WTC11 (cell line): Measurements from ENCODE around the gene PLP2. TPM values are rescaled to one million over a fixed set of nuclear protein-coding genes. Genes with fewer than 3 reads are reported as not detected.

Source experiments
- ATAC-seq: fragments of 200-7000 bp; cut with Tn5 transposase; 2 replicates; pipeline ENCODE4 v1.10.0; 2021; ENCODE audit warnings: mild to moderate bottlenecking, moderate library complexity
- CTCF ChIA-PET: fragments of 300-600 bp; sonication (Branson Sonifier 250); formaldehyde crosslinking; loops from one replicate; lab custom pipeline; 2021; ENCODE audit warnings: antibody characterized with exemption; lab: Charles Lee
- POLR2A ChIA-PET: fragments of 350-600 bp; sonication (Branson Sonifier 250); formaldehyde crosslinking; loops from one replicate; lab custom pipeline; 2021; ENCODE audit warnings: antibody characterized with exemption; lab: Charles Lee
- DNase-seq: peaks from one replicate; pipeline ENCODE4 v3.0.0; 2021; ENCODE audit warnings: low spot score
- H3K27ac Mint-ChIP-seq: 2 replicates; pipeline ENCODE4 v1.8.0; 2021; ENCODE audit warnings: mixed read lengths
- H3K27me3 Mint-ChIP-seq: 2 replicates; pipeline ENCODE4 v1.8.0; 2021; ENCODE audit warnings: low read depth, mild to moderate bottlenecking, moderate library complexity, mixed read lengths
- H3K36me3 Mint-ChIP-seq: 2 replicates; pipeline ENCODE4 v1.8.0; 2021; ENCODE audit warnings: mixed read lengths
- H3K4me1 Mint-ChIP-seq: 2 replicates; pipeline ENCODE4 v1.8.0; 2022; ENCODE audit warnings: mixed read lengths
- H3K4me3 Mint-ChIP-seq: 2 replicates; pipeline ENCODE4 v1.8.0; 2021; ENCODE audit warnings: mild to moderate bottlenecking, moderate library complexity, mixed read lengths
- H3K9me3 Mint-ChIP-seq: 2 replicates; pipeline ENCODE4 v1.8.0; 2021; ENCODE audit warnings: mixed read lengths
- ELF4 ChIP-seq: sonication (generic); formaldehyde crosslinking; IDR thresholded peaks from 2 replicates; pipeline ENCODE4 v1.8.1; 2022; ENCODE audit warnings: low read depth, mild to moderate bottlenecking, moderate library complexity, missing genetic modification reagents
- FOXP1 ChIP-seq: sonication (generic); formaldehyde crosslinking; IDR thresholded peaks from 2 replicates; pipeline ENCODE4 v1.8.0; 2022; ENCODE audit warnings: missing genetic modification reagents, mild to moderate bottlenecking, moderate library complexity, borderline replicate concordance
- GABPB1 ChIP-seq: sonication (generic); formaldehyde crosslinking; IDR thresholded peaks from 2 replicates; pipeline ENCODE4 v1.8.1; 2023; ENCODE audit warnings: mild to moderate bottlenecking, missing genetic modification reagents
- GRHL2 ChIP-seq: fragments of 250-450 bp; sonication (Bioruptor Pico); IDR thresholded peaks from 2 replicates; pipeline ENCODE4 v1.8.0; 2022; ENCODE audit warnings: mild to moderate bottlenecking, moderate library complexity; ENCODE audit not compliant: insufficient replicate concordance, severe bottlenecking
- JAZF1 ChIP-seq: fragments of 250-450 bp; sonication (Bioruptor Pico); IDR thresholded peaks from 2 replicates; pipeline ENCODE4 v1.9.0; 2021; ENCODE audit warnings: moderate library complexity, mild to moderate bottlenecking, inconsistent platforms
- JUN ChIP-seq: sonication (generic); formaldehyde crosslinking; IDR thresholded peaks from 2 replicates; pipeline ENCODE4 v1.8.0; 2023; ENCODE audit warnings: mild to moderate bottlenecking, missing genetic modification reagents
- NR3C1 ChIP-seq: sonication (generic); formaldehyde crosslinking; conservative IDR thresholded peaks from 2 replicates; pipeline ENCODE4 v1.8.1; 2023; ENCODE audit warnings: low read depth, mild to moderate bottlenecking, missing genetic modification reagents
- SOX15 ChIP-seq: fragments of 250-450 bp; sonication (Bioruptor Pico); IDR thresholded peaks from 2 replicates; pipeline ENCODE4 v1.9.0; 2021; ENCODE audit warnings: mild to moderate bottlenecking
- TCF7 ChIP-seq: sonication (generic); formaldehyde crosslinking; IDR thresholded peaks from 2 replicates; pipeline ENCODE4 v1.8.0; 2022; ENCODE audit warnings: mild to moderate bottlenecking, low read depth, missing genetic modification reagents, moderate library complexity
- ZBTB21 ChIP-seq: sonication (generic); formaldehyde crosslinking; IDR thresholded peaks from 2 replicates; pipeline ENCODE4 v1.8.1; 2023; ENCODE audit warnings: mild to moderate bottlenecking, missing genetic modification reagents, borderline replicate concordance
- ZNF121 ChIP-seq: sonication (generic); formaldehyde crosslinking; IDR thresholded peaks from 2 replicates; pipeline ENCODE4 v1.8.0; 2023; ENCODE audit warnings: missing genetic modification reagents
- total RNA-seq: library from RNA; stranded (reverse); gene quantifications from 3 replicates; pipeline ENCODE4 v1.2.3, GENCODE V29; 2021
- TF ChIP-seq, protein P1 (sequence below): fragments of 250-450 bp; sonication (Bioruptor Pico); IDR thresholded peaks from 2 replicates; pipeline ENCODE4 v1.9.0; 2021; ENCODE audit warnings: mild to moderate bottlenecking
- TF ChIP-seq, protein P2 (sequence below): sonication (generic); formaldehyde crosslinking; IDR thresholded peaks from 2 replicates; pipeline ENCODE4 v1.8.1; 2023; ENCODE audit warnings: mild to moderate bottlenecking, missing genetic modification reagents, borderline replicate concordance
- TF ChIP-seq, protein P3 (sequence below): sonication (generic); formaldehyde crosslinking; IDR thresholded peaks from 2 replicates; pipeline ENCODE4 v1.8.1; 2023; ENCODE audit warnings: mild to moderate bottlenecking, missing genetic modification reagents
- TF ChIP-seq, protein P4 (sequence below): sonication (generic); formaldehyde crosslinking; IDR thresholded peaks from 2 replicates; pipeline ENCODE4 v1.8.1; 2022; ENCODE audit warnings: mild to moderate bottlenecking, missing genetic modification reagents, moderate library complexity, borderline replicate concordance
- TF ChIP-seq, protein P5 (sequence below): sonication (generic); formaldehyde crosslinking; IDR thresholded peaks from 2 replicates; pipeline ENCODE4 v1.8.0; 2022; ENCODE audit warnings: mild to moderate bottlenecking, missing genetic modification reagents

PLP2 gene
- total RNA-seq, 1 experiment from 2014 or later = 12.4 TPM

DNA sequence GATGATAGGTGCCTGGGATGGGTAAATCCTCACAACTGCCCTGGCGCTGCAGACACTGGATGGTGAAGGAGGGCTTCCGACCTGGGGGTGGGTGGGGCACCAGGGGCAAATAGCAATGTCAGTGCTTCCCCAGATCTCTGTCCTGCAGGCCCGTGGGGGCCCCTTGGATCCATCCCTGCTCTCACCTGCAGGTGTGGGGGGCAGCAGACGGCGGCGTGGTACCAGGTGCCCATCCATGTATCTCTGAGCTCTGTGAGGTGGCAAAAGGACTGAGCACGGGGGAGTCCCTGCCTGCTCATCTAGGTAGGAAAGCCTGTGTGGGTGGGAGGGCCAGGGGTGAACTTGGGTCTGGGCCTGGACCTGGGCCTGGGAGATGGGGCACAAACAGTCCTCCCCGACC is 34.8 kb downstream of the PLP2 start:
- DNase-seq (no peak), ATAC-seq (no peak)
- Mint-ChIP-seq H3K9me3 (no peaks in the 10 kb centered on the region), H3K36me3 (no peaks in the 10 kb centered on the region), H3K27ac (no peak overlapping the region), H3K4me1 (no peaks in the 10 kb centered on the region), H3K27me3 (no peaks in the 10 kb centered on the region; the same call in 1 of the 2 replicates), H3K4me3 (no peak overlapping the region)
- POLR2A ChIA-PET = interaction anchor here (0.6 kb wide), 1 partner anchor 43 kb away, joined by 3 read pairs; no protein-coding TSS in a partner anchor
- CTCF ChIA-PET = interaction anchor here (0.6 kb wide), 1 partner anchor 14 kb away, joined by 4 read pairs; no protein-coding TSS in a partner anchor
- TF ChIP-seq JUN (CRISPR knock-in tag) (no peak), FOXP1 (CRISPR knock-in tag) (no peak), ZBTB21 (CRISPR knock-in tag) (no peak), GRHL2 (CRISPR knock-in tag) (no peak), ZNF121 (CRISPR knock-in tag) (no peak), ELF4 (CRISPR knock-in tag) (no peak), SOX15 (no peak), TCF7 (CRISPR knock-in tag) (no peak), GABPB1 (no peak), NR3C1 (CRISPR knock-in tag) (no peak), JAZF1 (CRISPR knock-in tag) (no peak)
- TF ChIP-seq, protein P1, sequence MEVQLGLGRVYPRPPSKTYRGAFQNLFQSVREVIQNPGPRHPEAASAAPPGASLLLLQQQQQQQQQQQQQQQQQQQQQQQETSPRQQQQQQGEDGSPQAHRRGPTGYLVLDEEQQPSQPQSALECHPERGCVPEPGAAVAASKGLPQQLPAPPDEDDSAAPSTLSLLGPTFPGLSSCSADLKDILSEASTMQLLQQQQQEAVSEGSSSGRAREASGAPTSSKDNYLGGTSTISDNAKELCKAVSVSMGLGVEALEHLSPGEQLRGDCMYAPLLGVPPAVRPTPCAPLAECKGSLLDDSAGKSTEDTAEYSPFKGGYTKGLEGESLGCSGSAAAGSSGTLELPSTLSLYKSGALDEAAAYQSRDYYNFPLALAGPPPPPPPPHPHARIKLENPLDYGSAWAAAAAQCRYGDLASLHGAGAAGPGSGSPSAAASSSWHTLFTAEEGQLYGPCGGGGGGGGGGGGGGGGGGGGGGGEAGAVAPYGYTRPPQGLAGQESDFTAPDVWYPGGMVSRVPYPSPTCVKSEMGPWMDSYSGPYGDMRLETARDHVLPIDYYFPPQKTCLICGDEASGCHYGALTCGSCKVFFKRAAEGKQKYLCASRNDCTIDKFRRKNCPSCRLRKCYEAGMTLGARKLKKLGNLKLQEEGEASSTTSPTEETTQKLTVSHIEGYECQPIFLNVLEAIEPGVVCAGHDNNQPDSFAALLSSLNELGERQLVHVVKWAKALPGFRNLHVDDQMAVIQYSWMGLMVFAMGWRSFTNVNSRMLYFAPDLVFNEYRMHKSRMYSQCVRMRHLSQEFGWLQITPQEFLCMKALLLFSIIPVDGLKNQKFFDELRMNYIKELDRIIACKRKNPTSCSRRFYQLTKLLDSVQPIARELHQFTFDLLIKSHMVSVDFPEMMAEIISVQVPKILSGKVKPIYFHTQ = no peak
- TF ChIP-seq, protein P2, sequence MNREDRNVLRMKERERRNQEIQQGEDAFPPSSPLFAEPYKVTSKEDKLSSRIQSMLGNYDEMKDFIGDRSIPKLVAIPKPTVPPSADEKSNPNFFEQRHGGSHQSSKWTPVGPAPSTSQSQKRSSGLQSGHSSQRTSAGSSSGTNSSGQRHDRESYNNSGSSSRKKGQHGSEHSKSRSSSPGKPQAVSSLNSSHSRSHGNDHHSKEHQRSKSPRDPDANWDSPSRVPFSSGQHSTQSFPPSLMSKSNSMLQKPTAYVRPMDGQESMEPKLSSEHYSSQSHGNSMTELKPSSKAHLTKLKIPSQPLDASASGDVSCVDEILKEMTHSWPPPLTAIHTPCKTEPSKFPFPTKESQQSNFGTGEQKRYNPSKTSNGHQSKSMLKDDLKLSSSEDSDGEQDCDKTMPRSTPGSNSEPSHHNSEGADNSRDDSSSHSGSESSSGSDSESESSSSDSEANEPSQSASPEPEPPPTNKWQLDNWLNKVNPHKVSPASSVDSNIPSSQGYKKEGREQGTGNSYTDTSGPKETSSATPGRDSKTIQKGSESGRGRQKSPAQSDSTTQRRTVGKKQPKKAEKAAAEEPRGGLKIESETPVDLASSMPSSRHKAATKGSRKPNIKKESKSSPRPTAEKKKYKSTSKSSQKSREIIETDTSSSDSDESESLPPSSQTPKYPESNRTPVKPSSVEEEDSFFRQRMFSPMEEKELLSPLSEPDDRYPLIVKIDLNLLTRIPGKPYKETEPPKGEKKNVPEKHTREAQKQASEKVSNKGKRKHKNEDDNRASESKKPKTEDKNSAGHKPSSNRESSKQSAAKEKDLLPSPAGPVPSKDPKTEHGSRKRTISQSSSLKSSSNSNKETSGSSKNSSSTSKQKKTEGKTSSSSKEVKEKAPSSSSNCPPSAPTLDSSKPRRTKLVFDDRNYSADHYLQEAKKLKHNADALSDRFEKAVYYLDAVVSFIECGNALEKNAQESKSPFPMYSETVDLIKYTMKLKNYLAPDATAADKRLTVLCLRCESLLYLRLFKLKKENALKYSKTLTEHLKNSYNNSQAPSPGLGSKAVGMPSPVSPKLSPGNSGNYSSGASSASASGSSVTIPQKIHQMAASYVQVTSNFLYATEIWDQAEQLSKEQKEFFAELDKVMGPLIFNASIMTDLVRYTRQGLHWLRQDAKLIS (CRISPR knock-in tag) = no peak
- TF ChIP-seq, protein P3, sequence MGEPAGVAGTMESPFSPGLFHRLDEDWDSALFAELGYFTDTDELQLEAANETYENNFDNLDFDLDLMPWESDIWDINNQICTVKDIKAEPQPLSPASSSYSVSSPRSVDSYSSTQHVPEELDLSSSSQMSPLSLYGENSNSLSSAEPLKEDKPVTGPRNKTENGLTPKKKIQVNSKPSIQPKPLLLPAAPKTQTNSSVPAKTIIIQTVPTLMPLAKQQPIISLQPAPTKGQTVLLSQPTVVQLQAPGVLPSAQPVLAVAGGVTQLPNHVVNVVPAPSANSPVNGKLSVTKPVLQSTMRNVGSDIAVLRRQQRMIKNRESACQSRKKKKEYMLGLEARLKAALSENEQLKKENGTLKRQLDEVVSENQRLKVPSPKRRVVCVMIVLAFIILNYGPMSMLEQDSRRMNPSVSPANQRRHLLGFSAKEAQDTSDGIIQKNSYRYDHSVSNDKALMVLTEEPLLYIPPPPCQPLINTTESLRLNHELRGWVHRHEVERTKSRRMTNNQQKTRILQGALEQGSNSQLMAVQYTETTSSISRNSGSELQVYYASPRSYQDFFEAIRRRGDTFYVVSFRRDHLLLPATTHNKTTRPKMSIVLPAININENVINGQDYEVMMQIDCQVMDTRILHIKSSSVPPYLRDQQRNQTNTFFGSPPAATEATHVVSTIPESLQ (CRISPR knock-in tag) = no peak
- TF ChIP-seq, protein P4, sequence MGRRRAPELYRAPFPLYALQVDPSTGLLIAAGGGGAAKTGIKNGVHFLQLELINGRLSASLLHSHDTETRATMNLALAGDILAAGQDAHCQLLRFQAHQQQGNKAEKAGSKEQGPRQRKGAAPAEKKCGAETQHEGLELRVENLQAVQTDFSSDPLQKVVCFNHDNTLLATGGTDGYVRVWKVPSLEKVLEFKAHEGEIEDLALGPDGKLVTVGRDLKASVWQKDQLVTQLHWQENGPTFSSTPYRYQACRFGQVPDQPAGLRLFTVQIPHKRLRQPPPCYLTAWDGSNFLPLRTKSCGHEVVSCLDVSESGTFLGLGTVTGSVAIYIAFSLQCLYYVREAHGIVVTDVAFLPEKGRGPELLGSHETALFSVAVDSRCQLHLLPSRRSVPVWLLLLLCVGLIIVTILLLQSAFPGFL = no peak
- TF ChIP-seq, protein P5, sequence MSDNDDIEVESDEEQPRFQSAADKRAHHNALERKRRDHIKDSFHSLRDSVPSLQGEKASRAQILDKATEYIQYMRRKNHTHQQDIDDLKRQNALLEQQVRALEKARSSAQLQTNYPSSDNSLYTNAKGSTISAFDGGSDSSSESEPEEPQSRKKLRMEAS = no peak
